Large intestine (tissue), 3 donors: ENCODE measurements around the gene OAT. TPM values are rescaled to one million over a fixed set of nuclear protein-coding genes. Genes with fewer than 3 reads are reported as not detected.
"Not testable (repeated sequence)": the region's sequence is repeated elsewhere in the genome, so short reads cannot be mapped to it uniquely, and the experiment has no call there.

ENCODE experiments used
- DNase-seq, 2 donors: peaks; one replicate each; pipeline versions ENCODE4 v3.0.0 to v3.0.0-alpha.2; 2013
- H3K27ac ChIP-seq: one replicate; pipeline ENCODE4 v1.5.1; 2013; ENCODE audit warnings: low read length
- H3K27me3 ChIP-seq: 2 replicates; pipeline ENCODE4 v1.6.1; 2013; ENCODE audit warnings: low read length; ENCODE audit not compliant: control insufficient read depth, insufficient read depth
- H3K36me3 ChIP-seq: 2 replicates; pipeline ENCODE4 v1.6.1; 2013; ENCODE audit warnings: low read length; ENCODE audit not compliant: control insufficient read depth, insufficient read depth
- H3K4me1 ChIP-seq: one replicate; pipeline ENCODE4 v1.6.1; 2013; ENCODE audit warnings: low read length; ENCODE audit not compliant: control insufficient read depth, insufficient read depth
- H3K4me3 ChIP-seq: one replicate; pipeline ENCODE4 v1.5.1; 2013; ENCODE audit warnings: low read length
- H3K9me3 ChIP-seq: one replicate; pipeline ENCODE4 v1.6.1; 2013; ENCODE audit warnings: mild to moderate bottlenecking, low read depth, low read length, moderate library complexity; ENCODE audit not compliant: control insufficient read depth
- WGBS: methylation state at CpG from one replicate; pipeline ENCODE4 v1.1.5; 2013; ENCODE audit warnings: low lambda C conversion rate; ENCODE audit not compliant: insufficient coverage; 5-methylcytosine and 5-hydroxymethylcytosine counted together
- polyA plus RNA-seq: library from polyadenylated mRNA; unstranded; fragments of 120-200 nt; gene quantifications from one replicate; pipeline ENCODE4 v1.2.1, GENCODE V29; 2013

Gene OAT
- polyA plus RNA-seq, 1 donor, result 1,580 TPM

GRCh38 chr10:124448696-124449169, 30.0 kb upstream of the OAT start:
- no peaks in the 10 kb centered on the region for H3K9me3 ChIP-seq
- H3K4me1 ChIP-seq, result peaks cover 29% of the 10 kb centered on the region
- no peak for DNase-seq
- H3K27ac ChIP-seq, result no peak overlapping the region
- no CpG with 5 or more reads among the region's 26 CpGs for WGBS
- H3K36me3 ChIP-seq, result no peaks in the 10 kb centered on the region
- peak overlapping the region; percentile 64 for H3K4me3 ChIP-seq
- peaks cover 69% of the 10 kb centered on the region for H3K27me3 ChIP-seq

DNA sequence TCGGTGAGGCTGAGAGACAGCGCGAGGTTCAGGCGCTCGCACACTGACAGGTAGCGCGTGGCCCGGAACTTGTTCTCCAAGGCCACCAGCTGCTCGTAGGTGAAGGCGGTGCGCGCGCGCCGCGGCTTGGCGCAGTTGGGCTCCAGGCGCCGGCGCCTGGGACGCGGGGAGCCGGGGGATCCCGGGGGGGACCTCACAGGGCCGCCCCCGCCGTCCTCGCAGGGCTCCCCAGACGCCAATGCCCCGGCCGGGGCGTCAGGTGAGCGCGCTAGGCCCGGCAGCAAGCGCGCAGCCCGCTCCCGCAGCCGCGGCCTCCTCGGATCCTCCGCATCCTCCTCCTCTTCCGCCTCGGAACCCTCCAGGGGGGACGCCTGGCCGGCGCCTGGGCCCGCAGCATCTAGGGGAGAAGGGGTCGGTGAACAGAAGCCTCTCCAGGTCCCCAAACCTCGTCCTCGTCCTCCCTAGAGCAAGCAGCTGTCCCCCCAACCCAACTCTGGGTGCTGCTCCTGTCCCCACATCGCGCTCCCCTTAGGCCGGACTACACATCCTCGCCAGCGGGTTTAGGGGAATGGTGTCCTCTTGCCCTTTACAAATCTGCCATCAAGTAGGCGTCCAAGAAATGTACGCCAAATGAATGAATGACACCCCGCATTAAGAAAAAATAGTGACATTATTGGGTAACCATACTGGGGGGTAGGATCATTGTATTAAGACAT, 29.2 kb upstream of the OAT start:
- Histone ChIP-seq H3K4me3 (peak overlapping the region; percentile 64), H3K27me3 (peaks cover 63% of the 10 kb centered on the region), H3K36me3 (no peaks in the 10 kb centered on the region), H3K4me1 (peaks cover 29% of the 10 kb centered on the region), H3K9me3 (no peaks in the 10 kb centered on the region), H3K27ac (no peak overlapping the region)
- DNase-seq, result peak in 1 of 2 donors; percentile 74
- WGBS, result no CpG with 5 or more reads among the region's 60 CpGs

GRCh38 chr10:124446830-124447750, 28.4 kb upstream of the OAT start:
- peak overlapping the region; percentile 53 for H3K4me3 ChIP-seq
- no CpG with 5 or more reads among the region's 71 CpGs for WGBS
- DNase-seq, result no peak
- H3K4me1 ChIP-seq, result peaks cover 29% of the 10 kb centered on the region
- no peaks in the 10 kb centered on the region for H3K36me3 ChIP-seq
- H3K27me3 ChIP-seq, result peaks cover 57% of the 10 kb centered on the region
- no peak overlapping the region for H3K27ac ChIP-seq
- H3K9me3 ChIP-seq, result no peaks in the 10 kb centered on the region

DNA sequence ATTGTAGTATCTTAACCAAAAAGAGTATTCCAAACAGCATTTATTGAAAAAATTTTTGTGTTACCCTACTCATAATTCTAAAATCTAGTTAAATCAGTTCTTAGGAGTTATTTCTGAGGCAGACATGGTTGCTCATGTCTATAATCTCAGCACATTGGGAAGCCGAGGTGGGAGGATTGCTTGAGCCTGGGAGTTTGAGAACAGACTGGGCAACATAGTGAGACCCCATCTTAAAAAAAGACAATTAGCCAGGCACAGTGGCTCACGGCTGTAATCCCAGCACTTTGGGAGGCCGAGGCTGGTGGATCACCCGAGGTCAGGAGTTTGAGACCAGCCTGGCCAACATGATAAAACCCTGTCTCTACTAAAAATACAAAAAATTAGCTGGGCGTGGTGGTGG, 23.0 kb upstream of the OAT start:
- H3K36me3 ChIP-seq, H3K27me3 ChIP-seq, H3K27ac ChIP-seq, H3K9me3 ChIP-seq, H3K4me3 ChIP-seq, DNase-seq: not testable (repeated sequence)
- peaks cover 13% of the 10 kb centered on the region for H3K4me1 ChIP-seq
- no CpG with 5 or more reads among the region's 5 CpGs for WGBS

DNA sequence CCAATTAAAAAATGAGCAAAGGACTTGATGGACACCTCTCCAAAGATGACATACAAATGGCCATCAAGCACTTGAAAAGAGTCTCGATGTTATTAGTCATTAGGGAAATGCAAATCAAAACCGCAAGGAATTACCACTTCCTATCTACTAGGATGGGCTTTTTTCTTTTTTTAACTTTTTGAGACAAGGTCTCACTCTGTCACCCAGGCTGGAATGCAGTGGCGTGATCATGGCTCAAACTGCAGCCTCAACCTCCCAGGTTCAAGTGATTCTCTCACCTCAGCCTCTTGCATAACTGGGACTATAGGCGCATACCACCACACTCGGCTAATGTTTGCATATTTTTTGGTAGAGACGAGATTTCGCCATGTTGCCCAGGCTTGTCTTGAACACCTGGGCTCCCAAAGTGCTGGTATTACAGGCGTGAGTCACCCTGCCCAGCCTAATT, 17.5 kb upstream of the OAT start:
- Histone ChIP-seq H3K36me3 (no peaks in the 10 kb centered on the region), H3K9me3 (no peaks in the 10 kb centered on the region), H3K4me1 (peaks cover 13% of the 10 kb centered on the region), H3K27me3 (no peaks in the 10 kb centered on the region), H3K27ac (no peak overlapping the region), H3K4me3 (no peak overlapping the region)
- no peak for DNase-seq
- no CpG with 5 or more reads among the region's 8 CpGs for WGBS

DNA sequence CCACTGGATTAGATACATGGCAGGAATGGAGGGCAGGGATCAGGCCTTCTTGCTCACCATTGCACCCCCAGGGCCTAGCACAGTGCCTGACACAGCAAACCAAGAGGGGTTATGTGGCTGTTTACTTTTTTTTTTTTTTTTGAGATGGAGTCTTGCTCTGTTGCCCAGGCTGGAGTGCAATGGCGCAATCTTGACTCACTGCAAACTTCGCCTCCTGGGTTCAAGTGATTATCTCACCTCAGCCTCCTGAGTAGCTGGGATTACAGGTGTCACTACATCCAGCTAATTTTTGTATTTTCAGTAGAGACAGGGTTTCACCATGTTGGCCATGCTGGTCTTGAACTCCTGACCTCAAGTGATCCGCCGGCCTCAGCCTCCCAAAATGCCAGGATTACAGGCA, 17.0 kb upstream of the OAT start:
- H3K4me3 ChIP-seq, H3K9me3 ChIP-seq, H3K36me3 ChIP-seq, DNase-seq, H3K27me3 ChIP-seq: not testable (repeated sequence)
- Histone ChIP-seq H3K4me1 (peaks cover 13% of the 10 kb centered on the region), H3K27ac (peak overlapping the region; percentile 81)
- no CpG with 5 or more reads among the region's 4 CpGs for WGBS

DNA sequence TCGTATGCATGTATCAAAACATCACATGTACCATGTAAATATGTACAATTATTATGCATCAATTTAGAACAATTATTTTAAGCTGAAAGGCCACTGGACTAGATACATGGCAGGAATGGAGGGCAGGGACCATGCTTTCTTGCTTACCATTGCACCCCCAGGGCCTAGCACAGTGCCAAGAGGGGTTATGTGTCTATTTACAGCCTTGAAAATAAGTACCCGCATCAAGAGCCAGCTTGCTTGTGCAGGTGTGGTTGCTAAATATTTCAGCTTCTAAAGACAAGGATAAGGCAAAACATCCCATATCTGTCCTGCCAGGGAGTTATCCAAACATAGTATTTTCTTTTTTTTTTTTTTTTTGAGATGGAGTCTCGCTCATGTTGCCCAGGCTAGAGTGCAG, 14.7 kb upstream of the OAT start:
- WGBS, result no CpG with 5 or more reads among the region's 3 CpGs
- H3K27ac ChIP-seq, result no peak overlapping the region
- DNase-seq, result no peak
- H3K27me3 ChIP-seq, result no peaks in the 10 kb centered on the region
- peaks cover 20% of the 10 kb centered on the region for H3K4me1 ChIP-seq
- H3K9me3 ChIP-seq, result no peaks in the 10 kb centered on the region
- H3K4me3 ChIP-seq, result no peak overlapping the region
- H3K36me3 ChIP-seq, result no peaks in the 10 kb centered on the region

DNA sequence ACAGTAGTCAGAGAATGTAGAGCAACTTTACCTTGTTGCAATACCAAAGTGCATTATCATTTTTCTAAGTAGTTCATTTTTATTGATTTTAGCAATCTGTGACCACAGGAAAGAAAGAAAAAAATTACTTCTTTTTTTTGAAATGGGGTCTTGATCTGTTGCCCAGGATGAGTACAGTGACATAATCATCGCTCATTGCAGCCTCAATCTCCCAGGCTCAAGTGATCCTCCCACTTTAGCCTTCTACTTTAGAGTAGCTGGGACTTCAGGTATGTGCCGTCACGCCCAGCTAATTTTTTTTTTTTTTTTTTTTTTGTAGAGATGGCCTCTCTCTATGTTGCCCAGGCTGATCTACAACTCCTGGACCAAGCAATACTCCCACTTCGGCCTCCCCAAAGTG, 11.4 kb upstream of the OAT start:
- Histone ChIP-seq H3K27ac (peak overlapping the region; percentile 82), H3K4me3 (no peak overlapping the region), H3K27me3 (no peaks in the 10 kb centered on the region), H3K4me1 (peaks cover 38% of the 10 kb centered on the region), H3K36me3 (no peaks in the 10 kb centered on the region), H3K9me3 (no peaks in the 10 kb centered on the region)
- DNase-seq, result no peak
- WGBS, result no CpG with 5 or more reads among the region's 4 CpGs

GRCh38 chr10:124429576-124429975, 10.9 kb upstream of the OAT start:
- DNase-seq, result peak; percentile 81 to 91
- Histone ChIP-seq H3K4me1 (peaks cover 39% of the 10 kb centered on the region), H3K27me3 (no peaks in the 10 kb centered on the region), H3K27ac (peak overlapping the region; percentile 82), H3K9me3 (no peaks in the 10 kb centered on the region), H3K36me3 (no peaks in the 10 kb centered on the region), H3K4me3 (no peak overlapping the region)
- WGBS, result no CpG with 5 or more reads among the region's 5 CpGs

- Histone ChIP-seq H3K9me3 (no peaks in the 10 kb centered on the region), H3K4me3 (no peak overlapping the region), H3K36me3 (no peaks in the 10 kb centered on the region), H3K4me1 (peaks cover 45% of the 10 kb centered on the region), H3K27ac (peak overlapping the region; percentile 82), H3K27me3 (no peaks in the 10 kb centered on the region)
- no peak for DNase-seq
- WGBS, result 83% methylated on average over 1 of the region's 3 CpGs
These were observed 9.6 kb upstream of the OAT start for GRCh38 chr10:124428207-124428777.
